CMK (cell line): ENCODE data around the gene C6orf58.

Source experiments
- DNase-seq: peaks from one replicate; pipeline ENCODE4 v3.0.0-alpha.2; 2010; ENCODE audit warnings: low read depth

Gene C6orf58

GRCh38 chr6:127576874-127577273 lies at the start of gene C6orf58:
TSS of gene C6orf58 (plus strand) at chr6:127577174. CDS start at chr6:127577186, 12 bp downstream.
- no peak for DNase-seq

GRCh38 chr6:127533011-127533410 lies 44.0 kb upstream of the C6orf58 start:
- no peak for DNase-seq

DNA sequence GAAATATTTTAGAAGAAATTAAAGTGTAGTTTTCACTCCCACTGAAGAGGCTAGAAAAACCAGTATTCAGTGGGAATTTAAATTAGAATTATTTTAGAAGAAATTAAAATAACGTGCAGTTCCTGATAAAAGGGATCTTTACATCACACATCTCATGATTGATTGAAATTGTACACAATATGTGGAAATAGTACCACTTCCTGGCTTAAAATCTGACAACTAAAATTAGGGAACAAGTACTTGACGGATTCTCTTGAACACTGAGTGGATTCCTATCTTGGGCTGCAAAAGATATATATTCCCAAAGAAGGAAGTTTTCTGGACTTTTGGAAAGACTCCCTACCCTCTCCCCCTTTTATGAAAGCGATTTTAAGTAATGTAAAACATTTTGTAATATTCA lies 43.2 kb upstream of the C6orf58 start:
- no peak for DNase-seq

DNA sequence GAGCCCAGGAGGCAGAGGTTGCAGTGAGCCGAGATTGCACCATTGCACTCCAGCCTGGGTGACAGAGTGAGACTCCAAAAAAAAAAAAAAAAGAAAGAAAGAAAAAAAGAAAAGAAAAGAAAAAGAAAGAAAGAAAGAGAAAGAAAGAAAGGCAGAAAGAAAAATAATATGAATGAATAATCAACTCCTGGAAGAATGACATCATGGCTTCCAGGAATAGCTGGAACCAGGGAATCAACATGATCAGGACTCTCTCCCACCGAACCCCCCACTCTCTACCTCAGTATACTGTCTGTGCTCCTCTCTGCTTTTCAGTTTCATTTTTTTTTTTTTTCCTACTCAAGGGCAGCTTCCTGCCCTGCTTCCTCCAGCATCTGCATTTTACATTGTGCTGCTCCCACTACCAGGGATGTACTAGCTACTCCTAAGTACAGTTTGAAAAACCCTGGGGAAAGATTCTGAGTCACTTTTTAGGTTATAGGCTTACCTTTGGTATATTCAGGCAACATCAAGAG lies 38.2 kb upstream of the C6orf58 start:
- no peak for DNase-seq

- DNase-seq: no peak
Observed at GRCh38 chr6:127539272-127539671, 37.7 kb upstream of the C6orf58 start.

GRCh38 chr6:127547215-127547614 lies 29.8 kb upstream of the C6orf58 start:
- DNase-seq: no peak

GRCh38 chr6:127547904-127548649 lies 28.9 kb upstream of the C6orf58 start:
- no peak for DNase-seq

- no peak for DNase-seq
Observed at GRCh38 chr6:127550403-127550802, 26.6 kb upstream of the C6orf58 start.

- no peak for DNase-seq
Observed at GRCh38 chr6:127554435-127555006, 22.5 kb upstream of the C6orf58 start.

- DNase-seq: no peak
Observed at GRCh38 chr6:127561660-127562059, 15.3 kb upstream of the C6orf58 start.

- no peak for DNase-seq
Observed at GRCh38 chr6:127564761-127565160, 12.2 kb upstream of the C6orf58 start.

DNA sequence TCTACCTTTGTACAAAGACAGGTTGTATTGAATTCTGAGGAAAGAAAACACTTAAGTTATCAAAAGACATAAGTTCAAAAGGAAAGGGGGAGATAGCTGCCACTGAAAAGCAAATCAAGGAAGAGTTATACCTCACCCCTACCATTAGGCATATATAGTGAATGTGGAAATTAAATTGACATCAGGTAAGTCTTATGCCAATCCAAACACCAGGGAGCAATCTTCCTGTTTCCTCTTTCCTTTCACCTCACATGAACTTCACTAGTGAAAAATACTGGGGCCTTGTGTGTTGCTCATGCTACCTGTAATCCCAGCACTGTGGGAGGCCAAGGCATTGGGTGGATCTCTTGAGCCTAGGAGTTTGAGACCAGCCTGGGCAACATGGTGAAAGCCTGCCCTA lies 10.9 kb upstream of the C6orf58 start:
- DNase-seq: no peak

DNA sequence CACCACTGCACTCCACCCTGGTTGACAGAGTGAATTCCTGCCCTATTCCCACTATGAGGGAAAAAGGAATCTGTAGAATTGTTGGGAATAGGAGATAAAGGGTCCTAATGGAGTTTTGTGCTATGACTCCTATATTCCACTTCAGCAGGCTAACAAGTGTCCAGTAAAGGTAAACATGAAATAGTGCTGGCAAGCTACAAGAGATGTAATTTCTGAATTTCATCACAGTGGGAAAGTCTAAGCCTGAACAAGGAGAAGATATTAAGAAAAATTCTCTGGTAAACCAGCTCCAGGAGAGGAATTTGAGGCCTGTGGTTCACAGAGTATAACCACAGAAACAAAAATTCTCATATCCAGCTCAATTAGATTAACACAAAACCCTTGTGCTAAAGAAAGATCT lies 10.3 kb upstream of the C6orf58 start:
- no peak for DNase-seq

DNA sequence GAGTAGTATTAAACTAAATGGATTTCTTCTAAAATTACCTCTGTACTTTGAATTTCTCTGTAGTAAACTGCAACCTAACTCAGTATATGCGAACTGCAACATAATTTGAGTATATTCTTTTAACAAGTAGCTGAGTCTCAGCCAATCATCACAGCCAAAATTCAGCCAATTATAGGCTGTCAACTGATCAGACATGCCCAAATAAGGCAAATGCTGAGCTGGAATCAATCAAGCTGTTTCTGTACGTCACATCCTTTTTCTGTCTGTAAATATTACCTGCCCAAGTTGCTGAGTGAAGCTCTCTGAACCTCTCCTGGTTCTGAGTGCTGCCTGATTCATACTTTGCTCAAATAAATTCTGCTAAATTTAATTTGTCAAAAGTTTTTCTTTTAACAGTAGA lies 9.5 kb upstream of the C6orf58 start:
- no peak for DNase-seq

DNA sequence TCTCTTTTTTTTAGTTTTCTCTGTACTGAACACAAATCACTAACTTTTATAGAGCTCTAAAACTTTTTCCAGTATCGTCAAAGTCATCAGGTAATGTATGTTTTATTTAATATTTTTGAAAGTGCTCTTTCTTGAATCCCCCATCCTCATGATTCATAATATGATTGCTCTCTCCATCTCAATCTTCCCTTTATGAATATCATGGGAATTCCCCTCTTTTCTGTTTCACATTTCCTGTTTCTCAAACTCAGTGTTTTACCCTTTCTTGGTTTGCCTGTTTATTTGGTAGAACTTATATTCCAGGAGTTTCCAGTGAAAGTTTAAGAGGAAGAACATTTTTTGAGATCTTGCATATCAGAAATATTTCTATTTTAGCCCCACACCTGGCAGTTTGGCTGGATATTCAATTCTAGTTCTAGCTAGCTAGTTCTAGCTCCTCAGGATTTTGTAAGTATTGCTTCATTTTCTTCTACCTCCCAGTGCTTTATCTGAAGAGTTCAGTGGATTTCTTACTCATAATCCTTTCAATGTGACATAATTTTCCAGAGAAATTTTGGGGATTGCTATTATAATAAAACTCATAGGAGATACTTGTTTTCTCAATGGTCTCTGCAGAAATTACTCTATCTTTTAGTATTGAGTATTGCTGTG lies 6.1 kb upstream of the C6orf58 start:
- DNase-seq: no peak

- DNase-seq: no peak
Observed at GRCh38 chr6:127578900-127579299, 1.9 kb downstream of the C6orf58 start.

DNA sequence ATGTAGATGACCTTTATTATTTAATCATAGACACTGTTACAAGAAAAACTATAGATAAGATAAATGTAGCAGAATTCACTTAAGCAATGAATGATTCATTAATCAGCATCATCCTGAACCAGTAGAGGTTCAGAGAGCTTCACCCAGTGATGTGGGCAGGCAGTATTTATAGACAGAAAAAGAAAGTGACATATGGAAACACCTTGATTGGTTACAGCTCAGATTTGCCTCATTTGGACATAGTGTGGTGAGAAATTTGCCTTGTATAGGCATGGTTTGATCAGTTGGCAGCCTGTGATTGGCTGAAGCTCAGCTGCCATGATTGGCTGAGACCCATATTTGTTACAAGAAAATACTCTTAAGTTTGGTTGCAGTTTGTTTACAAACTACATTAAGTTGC lies 4.6 kb downstream of the C6orf58 start:
- no peak for DNase-seq

DNA sequence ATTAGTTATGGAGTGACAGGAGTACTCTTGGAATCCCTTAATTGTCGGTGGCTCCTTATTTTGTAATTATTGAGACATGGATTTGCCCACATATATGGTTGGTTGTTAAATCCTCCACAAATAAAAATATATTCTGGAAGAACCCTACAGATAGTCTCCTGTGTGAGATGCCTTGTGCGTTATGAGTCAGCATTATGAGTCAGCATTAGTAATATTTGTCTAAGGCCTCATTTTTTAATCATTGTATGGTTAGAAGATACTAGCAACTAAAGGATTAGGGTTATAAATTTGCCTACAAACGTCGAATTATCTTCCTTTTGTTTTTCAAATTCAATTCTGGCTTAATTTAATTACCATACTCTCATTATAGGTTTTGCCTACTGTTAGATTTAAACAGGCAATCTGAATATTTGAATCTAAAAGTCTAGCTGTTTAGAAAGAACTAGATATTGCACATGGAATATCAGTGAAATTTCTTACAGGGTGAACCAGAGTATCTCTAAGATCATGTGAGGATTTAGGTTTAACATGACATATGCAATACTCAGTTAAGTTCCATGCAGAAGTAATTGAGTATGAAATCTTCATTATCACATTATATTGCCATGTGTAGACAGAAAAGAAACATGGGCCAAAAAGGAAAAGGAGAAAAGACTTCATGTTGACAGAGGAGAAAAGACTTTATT lies 5.9 kb downstream of the C6orf58 start:
- DNase-seq: no peak

GRCh38 chr6:127585123-127585522 lies 8.1 kb downstream of the C6orf58 start:
- DNase-seq: no peak

- DNase-seq: no peak
Observed at GRCh38 chr6:127586372-127586771, 9.4 kb downstream of the C6orf58 start.

DNA sequence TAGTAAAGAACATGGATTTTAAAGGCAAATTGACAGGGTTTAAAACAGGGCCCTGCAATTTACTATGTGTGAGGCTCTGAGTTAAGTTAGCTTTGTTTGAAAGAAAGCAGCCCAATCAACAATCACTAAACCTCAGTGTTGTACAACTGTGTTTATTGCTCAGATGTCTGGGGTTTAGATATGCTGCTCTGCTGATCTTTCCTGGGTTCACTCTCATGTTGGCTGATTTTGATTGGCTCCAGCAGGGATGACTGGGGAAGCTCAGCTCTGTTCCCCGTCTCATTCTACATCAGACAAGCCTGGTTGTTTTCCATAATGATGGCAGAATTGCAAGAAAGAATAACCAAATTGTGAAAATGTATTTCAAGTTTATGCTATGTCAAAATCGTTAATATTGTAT lies 10.9 kb downstream of the C6orf58 start:
- no peak for DNase-seq

- DNase-seq: no peak
Observed at GRCh38 chr6:127589135-127589534, 12.2 kb downstream of the C6orf58 start.

DNA sequence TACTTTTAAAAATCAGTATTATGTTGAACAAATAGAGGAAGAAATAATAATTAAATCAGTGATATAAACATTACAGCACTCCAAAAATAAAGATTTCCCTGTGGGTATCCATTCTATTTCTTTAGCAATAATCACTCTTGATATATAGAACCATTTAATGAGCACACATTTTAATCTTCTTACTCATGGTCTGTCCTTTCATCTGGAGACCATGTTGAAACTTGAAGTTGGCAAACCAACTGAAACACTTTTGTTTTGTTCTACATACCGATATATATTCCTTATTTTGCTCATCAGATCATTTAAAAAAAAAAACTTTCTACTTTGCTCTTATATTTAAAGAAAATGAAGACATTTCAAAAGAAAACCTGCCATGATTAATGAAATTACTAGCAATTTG lies 13.4 kb downstream of the C6orf58 start:
- no peak for DNase-seq
